ENCODE data around the gene SMARCE1. TPM values are rescaled to one million over a fixed set of nuclear protein-coding genes. Genes with fewer than 3 reads are reported as not detected.

Gene SMARCE1
- total and polyA plus RNA-seq, 9 of the 15 experiments (the other 6 are each of a cell fraction or from before 2014, with no cell fraction given) = 64.1 to 142 (median 114) TPM

DNA sequence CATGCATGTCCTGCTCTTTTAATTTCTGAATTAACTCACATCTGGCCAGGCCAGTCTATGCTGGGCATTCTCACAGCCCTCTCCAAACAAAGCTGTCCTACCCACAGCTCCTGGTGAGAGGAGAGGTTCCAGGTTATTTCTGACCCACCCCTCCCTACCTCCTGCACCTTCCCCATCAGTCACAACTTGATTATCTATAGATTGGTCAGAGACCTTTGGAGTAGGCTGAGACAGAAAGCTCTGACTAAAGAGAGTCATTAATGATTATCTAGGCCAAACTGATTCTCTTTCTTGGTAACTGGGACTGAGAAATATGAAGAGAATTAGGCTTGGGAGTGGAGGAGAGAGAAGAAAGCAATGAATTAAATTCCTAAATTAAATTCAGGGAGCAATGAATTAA lies 18.7 kb upstream of the SMARCE1 start:
- H3K27me3 ChIP-seq (ENCODE audit: control insufficient read depth in 2 of 2, insufficient read depth in 2 of 2, low read length in 2 of 2) = peaks cover 16 to 31% of the 10 kb centered on the region in 2 experiments; a peak in 4 of 5 replicates
- POLR2A ChIA-PET = interaction anchor here (1.9 kb wide), 1 partner anchor 21 kb away, joined by 6 read pairs; no protein-coding TSS in a partner anchor
- no peak overlapping the region for H3K27ac ChIP-seq (ENCODE audit: extremely low read depth, low read depth, low read length)
- no peak for DNase-seq (ENCODE audit: extremely low read depth in 1 of 4, low spot score in 3 of 4)
- no peaks in the 10 kb centered on the region for H3K36me3 ChIP-seq (ENCODE audit: control insufficient read depth, insufficient read depth, low read length)
- no peaks in the 10 kb centered on the region for H3K9me1 ChIP-seq (ENCODE audit: control insufficient read depth, insufficient read depth, low read length)
- H2AFZ ChIP-seq (ENCODE audit: low read depth, low read length) = no peak overlapping the region
- TF ChIP-seq PML (IDR thresholded peaks at IDR 0.05; ENCODE audit: low read length) (no peak), ILF3 (IDR thresholded peaks at IDR 0.05; ENCODE audit: borderline replicate concordance) (no peak), C11orf30 (IDR thresholded peaks at IDR 0.05; ENCODE audit: low read depth) (no peak), MCM2 (IDR thresholded peaks at IDR 0.05; ENCODE audit: low read depth) (no peak), RHOXF2B (CRISPR knock-in tag; conservative IDR thresholded peaks at IDR 0.05) (no peak), ZSCAN32 (CRISPR knock-in tag; IDR thresholded peaks at IDR 0.05) (no peak), GATAD2B (IDR thresholded peaks at IDR 0.05; ENCODE audit: borderline replicate concordance) (no peak)
- in situ Hi-C loops (cut with MboI) (no loop called here), intact Hi-C loops (cut with micrococcal nuclease) (no loop called here)
- CTCF ChIA-PET (ENCODE audit: low intra/inter-chr PET ratio) = no interaction called here
- peaks cover 0 to 3% of the 10 kb centered on the region in 2 experiments; a peak in 1 of 5 replicates for H3K4me1 ChIP-seq (replicated peaks in 1 of 2; ENCODE audit: control insufficient read depth in 2 of 2, insufficient read depth in 2 of 2, low read length in 2 of 2)
- H3K79me2 ChIP-seq (ENCODE audit: control insufficient read depth, insufficient read depth, low read length) = no peaks in the 10 kb centered on the region
- no TSS peak for BruUV-seq (replicated peaks)
- H3K9me3 ChIP-seq (replicated peaks; ENCODE audit: control insufficient read depth, insufficient read depth, low read depth, low read length) = no peaks in the 10 kb centered on the region
- no peak for ATAC-seq
- no peak overlapping the region for H3K4me2 ChIP-seq (ENCODE audit: insufficient read depth, low read length)
- no peak overlapping the region for H3K9ac ChIP-seq (ENCODE audit: insufficient read depth in 1 of 2, low read depth in 2 of 2, low read length in 2 of 2)
- no peak for FAIRE-seq
- H4K20me1 ChIP-seq (replicated peaks; ENCODE audit: control insufficient read depth, insufficient read depth, low read length) = 0 out of 2 replicates have a peak, but pooled peaks cover 3% of the 10 kb centered on the region
- no peak overlapping the region for H3K4me3 ChIP-seq
